ENCODE results near the gene CALCB. TPM values are rescaled to one million over a fixed set of nuclear protein-coding genes. Genes with fewer than 3 reads are reported as not detected.
A peak's percentile ranks its signal among the peaks of the same experiment; 100 is the strongest.
"Not testable (repeated sequence)": the region's sequence is repeated elsewhere in the genome, so short reads cannot be mapped to it uniquely, and the experiment has no call there.

CALCB gene
- 0.18 TPM for total RNA-seq

GRCh38 chr11:15073361-15074205 lies at the start of gene CALCB:
Gene CALCB (plus strand): TSS chr11:15073593. CDS start chr11:15074719, 1,126 bp downstream.
- ATAC-seq (peak; percentile 22), DNase-seq (ENCODE audit: low spot score) (no peak)

- no peak for ATAC-seq
- DNase-seq (ENCODE audit: low spot score) = no peak
These were observed 46.4 kb upstream of the CALCB start for GRCh38 chr11:15027011-15027410.

- ATAC-seq (no peak), DNase-seq (ENCODE audit: low spot score) (no peak)
These were observed 45.4 kb upstream of the CALCB start for GRCh38 chr11:15027956-15028355.

GRCh38 chr11:15028379-15028778 lies 45.0 kb upstream of the CALCB start:
- ATAC-seq (no peak), DNase-seq (ENCODE audit: low spot score) (no peak)

GRCh38 chr11:15031945-15032344 lies 41.4 kb upstream of the CALCB start:
- not testable (repeated sequence) for DNase-seq (ENCODE audit: low spot score); ATAC-seq

- DNase-seq (ENCODE audit: low spot score) (no peak), ATAC-seq (no peak)
These were observed 38.6 kb upstream of the CALCB start for GRCh38 chr11:15034687-15035267.

GRCh38 chr11:15035283-15035682 lies 38.1 kb upstream of the CALCB start:
- no peak for DNase-seq (ENCODE audit: low spot score)
- no peak for ATAC-seq

GRCh38 chr11:15038963-15039362 lies 34.4 kb upstream of the CALCB start:
- ATAC-seq = no peak
- no peak for DNase-seq (ENCODE audit: low spot score)

- DNase-seq (ENCODE audit: low spot score) (no peak), ATAC-seq (no peak)
These were observed 28.2 kb upstream of the CALCB start for GRCh38 chr11:15045209-15045608.

GRCh38 chr11:15045891-15046290 lies 27.5 kb upstream of the CALCB start:
- DNase-seq (ENCODE audit: low spot score) (no peak), ATAC-seq (no peak)

- not testable (repeated sequence) for ATAC-seq; DNase-seq (ENCODE audit: low spot score)
These were observed 26.7 kb upstream of the CALCB start for GRCh38 chr11:15046673-15047072.

GRCh38 chr11:15048616-15049015 lies 24.8 kb upstream of the CALCB start:
- ATAC-seq = no peak
- no peak for DNase-seq (ENCODE audit: low spot score)

GRCh38 chr11:15053191-15053685 lies 20.2 kb upstream of the CALCB start:
- no peak for DNase-seq (ENCODE audit: low spot score)
- ATAC-seq = no peak

GRCh38 chr11:15055620-15056356 lies 17.6 kb upstream of the CALCB start:
- no peak for DNase-seq (ENCODE audit: low spot score)
- ATAC-seq = no peak

GRCh38 chr11:15057329-15057728 lies 16.1 kb upstream of the CALCB start:
- no peak for DNase-seq (ENCODE audit: low spot score)
- ATAC-seq = no peak

- ATAC-seq = no peak
- DNase-seq (ENCODE audit: low spot score) = no peak
These were observed 14.1 kb upstream of the CALCB start for GRCh38 chr11:15059132-15059915.

GRCh38 chr11:15062599-15062998 lies 10.8 kb upstream of the CALCB start:
- DNase-seq (ENCODE audit: low spot score) = no peak
- ATAC-seq = no peak

- ATAC-seq; DNase-seq (ENCODE audit: low spot score): not testable (repeated sequence)
These were observed 3.6 kb upstream of the CALCB start for GRCh38 chr11:15069751-15070150.

GRCh38 chr11:15071556-15072255 lies 1.7 kb upstream of the CALCB start:
- DNase-seq (ENCODE audit: low spot score) = no peak

GRCh38 chr11:15072551-15073143 lies 746 bp upstream of the CALCB start:
- no peak for ATAC-seq
- DNase-seq (ENCODE audit: low spot score) = no peak

More at GRCh38 chr11:15071556-15072255, 1.7 kb upstream of the CALCB start:
- ATAC-seq = no peak

Data from left lobe of liver (tissue), 2 donors.